Measurements from ENCODE around the gene GNG13.

GRCh38 chr16:764184-764750 is 36.3 kb downstream of the GNG13 start:
- TF ChIP-seq CTCF (IDR thresholded peaks at IDR 0.05) (no peak), POLR2A (IDR thresholded peaks at IDR 0.05) (no peak)

Data from lower leg skin (tissue), 3 donors.